Kidney glomerular epithelial cell (primary cell): Measurements from ENCODE around the gene FAM240B.
A peak's percentile ranks its signal among the peaks of the same experiment; 100 is the strongest.

Experiments used
- DNase-seq: peaks from one replicate; lab custom pipeline; 2025; lab: John Stamatoyannopoulos, UW

FAM240B gene

DNA sequence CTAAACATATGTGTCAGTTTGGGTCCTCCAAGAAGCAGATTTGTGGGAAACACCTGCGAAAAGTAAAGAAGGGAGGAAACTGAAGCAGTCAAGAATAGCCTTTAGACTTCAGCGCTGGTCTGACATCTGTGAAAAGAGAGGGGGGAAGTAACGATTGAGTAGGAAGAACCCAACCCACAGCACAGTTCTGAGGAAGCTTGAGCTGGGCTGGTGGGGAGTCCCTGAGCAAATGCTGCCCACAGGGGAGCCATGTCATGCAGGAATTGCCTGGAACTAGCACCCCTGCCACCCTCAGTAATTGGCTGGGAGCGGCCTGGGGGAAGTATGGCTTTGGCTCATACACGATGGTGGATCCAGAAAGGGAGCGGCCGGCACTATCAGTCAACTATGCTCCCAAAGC, 20.6 kb downstream of the FAM240B start:
- DNase-seq: no peak

- no peak for DNase-seq
Measured at GRCh38 chr9:38697776-38698300, 22.1 kb downstream of the FAM240B start.

GRCh38 chr9:38696999-38697398, 22.9 kb downstream of the FAM240B start:
- DNase-seq: no peak

DNA sequence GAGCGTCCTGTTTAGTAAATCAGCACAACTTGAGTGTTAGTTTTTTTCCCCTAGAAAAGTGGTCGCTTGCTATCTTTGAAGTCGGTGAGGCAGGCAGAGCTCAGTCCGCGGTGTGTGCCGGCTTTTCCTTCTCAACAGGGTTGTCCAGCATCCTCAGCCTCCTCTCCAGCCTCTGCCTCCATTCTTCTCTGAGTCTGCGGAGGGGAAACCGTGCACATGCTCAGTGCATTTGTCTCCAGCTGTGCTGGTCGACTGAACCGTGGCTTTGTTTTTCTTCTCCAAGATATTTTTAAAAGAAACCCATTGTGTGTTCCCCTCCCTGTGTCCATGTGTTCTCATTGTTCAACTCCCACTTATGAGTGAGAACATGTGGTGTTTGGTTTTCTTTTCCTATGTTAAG, 25.3 kb downstream of the FAM240B start:
- no peak for DNase-seq

- DNase-seq: no peak
Measured at GRCh38 chr9:38692707-38693106, 27.2 kb downstream of the FAM240B start.

- no peak for DNase-seq
Measured at GRCh38 chr9:38690574-38690973, 29.4 kb downstream of the FAM240B start.

- no peak for DNase-seq
Measured at GRCh38 chr9:38689678-38690077, 30.3 kb downstream of the FAM240B start.

DNA sequence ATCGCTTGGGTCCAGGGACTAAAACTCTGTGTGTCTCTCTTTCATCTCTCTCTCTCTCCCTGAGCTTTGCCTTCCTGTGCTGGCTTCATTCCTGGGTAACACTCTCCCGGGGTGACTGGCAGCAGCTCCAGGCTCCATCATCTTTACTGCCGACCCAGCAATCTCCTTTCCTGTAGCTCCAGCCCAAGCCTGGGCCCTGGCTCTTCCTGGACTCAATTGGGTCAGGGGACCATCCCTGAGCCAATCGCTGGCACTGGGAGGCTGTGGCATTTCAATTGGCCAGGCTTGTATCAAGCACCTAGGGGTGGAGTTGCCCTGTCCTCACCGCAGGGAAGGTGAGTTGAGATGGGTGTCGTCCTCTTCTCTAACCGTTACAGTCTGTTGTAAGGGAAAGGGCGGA, 31.9 kb downstream of the FAM240B start:
- DNase-seq: no peak

- DNase-seq: peak; percentile 76
Measured at GRCh38 chr9:38687389-38687842, 32.5 kb downstream of the FAM240B start.

DNA sequence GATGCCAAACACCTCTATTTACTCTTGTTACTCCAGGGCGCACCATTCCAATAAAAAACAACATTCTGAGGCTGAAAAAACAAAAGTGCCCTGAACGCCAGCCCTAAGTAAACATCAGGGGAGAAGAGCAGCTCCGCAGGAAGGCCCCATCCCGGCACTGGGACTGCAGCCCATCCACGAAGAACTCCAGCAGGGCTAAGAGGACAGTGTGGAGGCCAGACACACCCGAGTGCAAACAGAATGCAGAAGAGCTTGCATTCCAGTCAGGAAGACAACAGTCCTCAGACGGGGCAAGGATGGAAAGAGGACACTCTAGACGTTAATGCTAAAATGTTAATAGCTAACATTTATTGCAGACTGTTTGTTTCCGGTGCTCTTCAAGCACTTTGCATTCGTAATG, 33.0 kb downstream of the FAM240B start:
- DNase-seq: no peak

- no peak for DNase-seq
Measured at GRCh38 chr9:38685535-38685934, 34.4 kb downstream of the FAM240B start.

GRCh38 chr9:38683336-38683735, 36.6 kb downstream of the FAM240B start:
- no peak for DNase-seq

DNA sequence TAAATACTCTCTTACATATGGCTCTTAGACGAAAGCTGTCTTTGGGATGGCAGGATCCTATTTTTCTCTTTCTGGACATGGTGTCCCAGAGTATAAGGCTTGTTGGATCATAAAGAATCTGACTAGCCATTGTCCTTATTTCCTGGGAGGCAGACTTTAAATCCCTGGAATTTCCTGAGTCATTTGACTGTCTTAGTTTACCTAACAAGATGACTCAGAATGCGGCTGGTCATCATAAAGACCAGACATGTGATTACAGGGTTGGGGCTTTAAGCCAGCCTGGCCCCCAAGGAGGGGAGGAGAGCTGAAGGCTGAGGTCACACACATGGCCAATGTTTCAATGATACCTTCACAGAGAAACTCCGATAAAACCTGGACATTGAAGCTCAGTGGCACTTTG, 37.2 kb downstream of the FAM240B start:
- peak; percentile 61 for DNase-seq

DNA sequence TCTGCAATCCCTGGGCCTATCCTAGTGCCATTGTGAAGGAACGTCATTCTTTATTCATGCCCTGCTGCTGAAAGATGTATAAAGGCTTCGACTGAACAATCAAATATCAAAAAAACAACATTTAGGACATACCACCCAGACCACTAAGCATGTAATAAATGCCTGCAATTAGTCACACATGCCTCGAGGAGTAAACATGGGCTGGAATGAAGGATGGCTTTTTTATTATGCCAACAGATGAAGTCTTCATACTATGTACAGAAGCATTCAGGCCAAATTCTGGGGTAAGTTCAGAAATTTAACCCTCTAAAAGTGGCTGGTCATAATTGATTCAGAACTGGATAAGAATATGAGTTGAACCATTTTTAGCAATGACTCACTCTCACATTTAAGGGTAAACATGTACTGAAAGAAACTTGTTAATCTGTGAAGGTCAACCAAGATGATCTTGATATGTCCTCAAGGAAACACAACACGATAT, 38.1 kb downstream of the FAM240B start:
- peak; percentile 54 for DNase-seq

GRCh38 chr9:38680837-38681445, 39.0 kb downstream of the FAM240B start:
- DNase-seq: no peak

- no peak for DNase-seq
Measured at GRCh38 chr9:38677660-38678303, 42.2 kb downstream of the FAM240B start.

- no peak for DNase-seq
Measured at GRCh38 chr9:38675831-38676230, 44.1 kb downstream of the FAM240B start.

GRCh38 chr9:38675211-38675610, 44.7 kb downstream of the FAM240B start:
- no peak for DNase-seq

GRCh38 chr9:38673399-38674193, 46.3 kb downstream of the FAM240B start:
- no peak for DNase-seq

DNA sequence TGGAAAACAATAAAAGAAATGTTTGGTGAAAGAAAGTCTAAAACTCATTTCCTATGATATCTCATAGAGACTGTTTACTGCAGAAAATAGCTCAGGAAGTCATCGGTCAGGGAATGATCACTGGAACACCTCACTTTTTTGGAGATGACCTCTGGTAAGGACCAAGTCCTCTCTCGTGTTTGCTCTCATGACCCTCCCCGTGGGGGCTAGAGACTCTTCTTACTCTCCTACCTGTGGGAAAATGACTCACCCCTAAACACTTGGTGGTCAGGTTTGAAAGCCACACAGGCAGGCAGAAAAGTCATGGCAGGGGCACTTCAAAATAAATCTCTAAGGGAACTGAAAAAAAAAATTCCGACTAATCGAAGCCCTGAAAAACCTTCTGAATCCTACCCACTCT, 48.2 kb downstream of the FAM240B start:
- DNase-seq: no peak

- no peak for DNase-seq
Measured at GRCh38 chr9:38671372-38671731, 48.6 kb downstream of the FAM240B start.

DNA sequence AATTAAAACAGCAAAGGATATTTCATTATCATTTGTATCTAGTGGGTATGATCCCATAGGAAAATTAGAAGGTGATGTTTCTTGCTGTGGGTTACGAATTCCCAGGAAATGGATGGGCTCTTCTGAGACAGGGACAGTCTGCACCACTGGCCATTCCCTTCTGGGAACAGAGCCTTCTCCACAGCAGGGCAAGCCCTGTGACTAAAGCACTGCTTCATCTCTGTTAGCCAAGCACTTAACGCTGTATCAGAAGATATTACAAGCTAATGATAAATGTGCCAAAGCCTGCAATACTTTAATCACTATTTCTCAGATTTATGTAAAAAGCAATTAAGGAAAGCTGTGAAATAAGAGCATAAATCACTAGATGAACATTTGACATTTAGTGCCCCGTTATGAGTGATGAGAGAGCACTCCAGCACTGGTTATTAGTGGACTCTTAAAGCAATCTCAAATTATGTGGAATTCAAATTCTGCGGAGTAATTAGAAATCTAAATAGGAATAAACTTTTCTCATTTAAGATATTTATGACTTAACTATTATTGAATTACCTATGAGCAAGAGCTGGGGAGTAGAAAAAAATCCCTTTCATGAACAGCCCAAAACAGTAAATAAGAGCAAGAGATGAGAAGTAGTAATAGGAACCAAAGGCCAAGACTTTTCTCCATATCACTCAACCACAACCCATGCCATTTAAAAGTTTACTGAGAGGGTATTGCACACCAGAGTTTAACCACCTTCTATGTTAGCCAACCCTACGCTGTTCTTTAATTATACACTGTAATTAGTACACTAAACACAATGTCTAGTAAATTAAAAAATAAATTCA, 49.2 kb downstream of the FAM240B start:
- no peak for DNase-seq
